NOMO-1 (cell line): ENCODE measurements around the gene GRAMD1B.
A peak's percentile ranks its signal among the peaks of the same experiment; 100 is the strongest.

Source experiments
- DNase-seq, 2 experiments: peaks; one replicate each; lab custom pipeline; 2025; ENCODE audit not compliant: unreplicated experiment in 2 of 2; lab: John Stamatoyannopoulos, UW

GRAMD1B gene

DNA sequence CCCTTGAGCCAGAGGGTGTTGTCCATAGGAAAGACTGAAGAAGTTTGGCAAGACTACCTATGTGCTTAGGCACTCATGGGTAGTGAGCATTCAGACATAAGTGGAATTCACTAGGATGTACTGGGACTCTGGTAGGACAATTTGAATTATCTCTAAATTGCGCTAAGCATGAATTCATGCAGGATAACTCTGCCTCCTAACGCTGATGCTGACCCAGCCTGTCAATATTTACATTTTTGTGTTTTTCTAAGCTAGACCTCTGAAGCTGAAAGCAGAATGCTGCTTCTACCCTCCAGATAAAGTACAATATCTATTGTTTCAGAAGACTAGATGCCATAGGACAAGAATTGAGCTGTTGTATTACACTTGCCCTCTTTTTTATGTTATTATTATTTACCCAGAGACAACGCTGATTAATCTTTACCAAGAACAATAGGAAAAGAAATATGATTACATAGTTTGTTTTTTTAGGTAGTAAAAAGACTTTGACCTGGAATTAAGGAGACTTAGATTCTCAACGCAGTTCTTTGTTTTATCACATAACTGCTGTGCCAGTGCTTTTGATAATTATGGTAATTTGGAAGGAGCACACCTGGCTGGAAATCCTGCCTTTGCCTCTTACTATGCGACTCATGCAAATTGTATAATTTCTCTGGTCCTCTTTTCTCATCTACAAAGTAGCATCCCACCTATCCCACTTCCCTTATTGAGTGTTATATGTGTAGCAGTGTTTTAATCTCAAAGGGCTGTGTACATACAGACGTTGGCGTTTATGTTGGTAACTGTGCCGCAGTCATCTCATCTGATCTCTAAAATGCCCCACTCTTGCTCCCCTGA, 21.2 kb upstream of the GRAMD1B start:
- DNase-seq = no peak

DNA sequence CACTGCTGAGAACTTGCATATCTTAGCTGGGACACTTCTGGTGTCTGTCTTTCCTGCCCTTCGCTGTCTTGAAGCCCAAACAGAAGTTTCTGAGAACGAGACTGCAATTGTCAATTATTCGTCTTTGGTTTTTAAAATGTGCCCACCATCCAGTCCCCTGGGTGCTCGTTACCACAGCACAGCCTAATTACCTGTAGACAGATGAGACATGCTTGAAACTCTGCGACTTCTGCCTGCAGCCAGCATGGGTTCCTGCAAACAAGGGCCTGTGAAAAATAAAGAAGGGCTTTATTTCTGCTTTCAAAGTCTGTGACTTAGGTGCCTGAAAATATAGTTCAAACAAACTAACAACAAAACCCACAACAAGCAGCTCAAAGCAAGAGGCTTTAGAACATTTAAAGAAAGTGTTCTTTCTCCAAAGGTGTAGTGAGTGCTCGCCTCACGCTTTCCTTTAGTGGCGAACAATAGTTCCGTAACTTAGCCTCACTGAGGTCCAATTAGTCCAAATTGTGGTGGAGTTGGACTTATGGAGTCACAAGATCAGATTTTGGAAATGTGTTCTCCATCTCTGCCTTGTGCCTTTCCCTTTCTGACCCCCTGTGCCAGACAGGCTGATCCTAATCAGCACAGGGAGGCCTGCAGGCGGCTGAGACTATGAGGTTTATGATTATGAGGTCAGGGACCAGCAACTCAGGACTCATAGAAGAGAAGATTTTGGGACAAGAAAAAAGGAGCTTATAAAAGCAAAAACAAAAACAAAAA, 20.4 kb upstream of the GRAMD1B start:
- no peak for DNase-seq

DNA sequence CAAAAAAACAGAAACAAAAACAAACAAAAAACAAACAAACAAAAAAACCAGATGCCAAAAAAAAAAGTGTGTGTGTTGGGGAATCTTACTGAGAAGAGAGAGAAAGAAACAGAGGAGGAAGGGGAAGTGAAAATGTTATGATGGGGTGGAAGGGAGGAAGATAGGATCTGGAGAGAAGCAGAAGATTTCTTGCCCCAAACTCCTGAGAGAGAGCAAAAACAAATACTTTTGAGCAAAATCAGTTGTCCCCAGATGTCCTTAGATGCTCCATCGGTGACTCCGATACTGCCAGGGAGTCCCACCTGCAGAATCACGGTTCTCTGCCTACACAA, 19.9 kb upstream of the GRAMD1B start:
- peak in 1 of 2 experiments; percentile 34 for DNase-seq

DNA sequence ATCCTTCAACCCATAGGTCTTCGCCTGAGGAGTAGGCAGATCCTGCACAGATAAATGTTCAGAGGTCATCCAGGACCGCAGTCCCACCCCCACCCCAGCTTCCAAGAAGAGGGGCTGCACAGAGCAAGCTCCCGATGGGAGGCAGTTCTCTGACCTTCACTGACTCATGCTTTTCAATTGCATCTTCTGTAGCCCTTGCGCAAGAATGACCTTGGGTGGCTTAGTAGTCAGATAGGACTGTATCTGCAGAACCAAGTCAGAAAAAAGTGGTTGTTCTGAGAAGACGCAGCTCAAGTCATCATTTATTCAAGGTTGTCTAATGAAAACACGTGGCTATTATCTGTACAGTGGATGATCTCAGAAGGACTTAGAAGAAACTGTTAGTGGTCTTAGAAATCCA, 16.4 kb upstream of the GRAMD1B start:
- DNase-seq = peak; percentile 38 to 70

DNA sequence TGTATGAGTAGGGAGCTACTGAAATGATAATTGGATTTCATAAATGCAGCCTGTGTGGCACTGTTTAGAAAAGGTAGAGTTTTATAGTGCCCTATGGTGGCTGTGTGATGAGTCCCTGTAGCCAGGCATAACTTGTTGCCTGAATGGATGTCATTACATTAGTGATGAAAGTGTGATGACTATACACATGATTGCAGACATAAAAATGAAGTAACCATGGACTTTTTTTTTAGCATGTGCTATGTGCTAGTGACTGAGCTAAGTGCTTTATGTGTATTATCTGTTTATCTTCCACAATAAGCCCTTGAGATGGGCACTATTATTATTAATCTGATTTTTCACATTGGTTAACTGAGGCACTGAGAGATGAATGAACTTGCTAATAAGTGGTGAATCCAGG, 13.5 kb upstream of the GRAMD1B start:
- DNase-seq = no peak

DNA sequence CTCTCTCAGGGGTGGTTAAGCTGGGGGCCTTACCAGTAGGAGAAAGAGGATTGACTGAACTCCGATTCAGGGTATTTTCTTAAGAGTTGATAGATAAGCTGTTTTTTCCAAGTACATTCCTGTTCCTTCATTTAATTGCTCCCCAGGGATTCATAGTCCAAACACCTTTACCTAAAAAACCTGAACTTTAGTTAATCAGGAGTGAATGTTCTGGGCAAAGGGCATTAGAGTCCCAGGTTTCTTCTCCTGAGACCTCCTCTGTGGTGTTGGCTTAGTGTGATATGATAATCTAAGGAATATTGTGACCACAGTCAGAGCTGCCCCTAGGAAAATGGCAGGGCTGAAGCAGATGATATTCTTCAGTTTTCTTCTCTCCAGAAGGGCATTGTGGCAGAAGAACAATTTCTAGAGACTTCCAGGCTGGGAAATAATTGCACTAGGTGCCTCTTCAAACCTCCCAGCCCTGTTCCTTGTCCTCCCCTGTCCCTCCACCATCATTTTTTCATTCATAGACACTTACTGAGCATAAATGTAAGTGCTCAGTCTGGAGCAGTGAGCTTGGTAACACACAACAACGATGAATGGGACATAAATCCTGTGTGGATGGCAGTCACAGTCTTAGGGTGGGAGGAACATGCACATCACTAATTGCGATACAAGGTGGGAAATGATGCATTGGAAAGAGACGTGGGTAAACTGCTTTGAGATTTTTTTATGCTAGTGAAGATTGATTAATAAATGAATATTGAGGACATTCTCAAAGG, 11.5 kb upstream of the GRAMD1B start:
- no peak for DNase-seq

DNA sequence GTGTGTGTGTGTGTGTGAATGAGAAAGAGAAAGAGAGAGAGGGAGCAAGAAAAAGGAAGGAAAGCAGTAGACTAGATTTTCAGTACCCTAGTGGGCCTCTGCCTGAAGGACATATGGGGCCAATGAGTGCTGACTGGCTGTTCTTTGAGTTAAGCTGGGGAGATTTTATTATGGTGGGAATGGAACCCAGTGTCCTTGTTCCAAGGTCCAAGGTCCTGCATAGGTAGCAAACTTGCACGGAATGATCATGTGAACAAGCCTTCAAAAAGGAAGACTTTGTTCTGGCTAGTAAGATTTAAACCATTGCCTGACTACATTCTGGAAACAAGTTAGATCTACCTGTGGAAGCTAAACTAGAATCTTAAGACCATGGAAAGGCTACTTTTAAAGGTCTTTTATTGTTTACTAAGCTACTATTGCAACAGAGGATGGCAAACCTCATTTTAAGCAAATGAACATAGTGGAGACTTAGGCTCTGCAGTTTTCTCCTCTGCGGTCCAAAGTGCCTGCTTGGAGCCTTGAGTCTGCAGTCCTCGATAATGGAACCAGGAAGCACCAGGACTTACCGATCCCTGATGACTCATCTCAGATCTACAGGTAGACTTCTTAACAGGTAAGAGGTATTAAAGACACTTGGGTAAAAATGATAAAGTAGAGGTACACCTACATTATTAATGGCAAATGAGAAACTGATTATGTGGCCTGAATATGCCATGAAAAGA, 10.2 kb upstream of the GRAMD1B start:
- peak in 1 of 2 experiments; percentile 18 for DNase-seq

DNA sequence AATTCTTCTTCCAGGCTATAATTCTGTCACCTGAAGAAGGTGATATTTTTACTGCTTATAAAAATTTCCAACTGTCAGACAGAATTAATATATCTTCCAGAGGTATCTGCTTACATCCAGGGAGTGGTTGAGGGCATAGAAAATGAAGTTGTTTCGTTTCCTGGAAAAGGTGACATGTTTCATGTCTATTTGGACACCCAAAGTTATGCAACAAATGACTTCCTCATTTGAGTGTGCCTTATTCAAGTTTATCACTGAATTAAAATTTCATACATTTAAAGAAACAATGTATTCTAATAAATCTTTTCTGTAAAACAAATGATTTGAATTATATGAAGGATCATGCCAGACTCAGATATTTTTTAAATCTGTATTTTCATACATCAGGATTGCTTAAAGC, 8.5 kb upstream of the GRAMD1B start:
- DNase-seq = peak; percentile 55 to 91

DNA sequence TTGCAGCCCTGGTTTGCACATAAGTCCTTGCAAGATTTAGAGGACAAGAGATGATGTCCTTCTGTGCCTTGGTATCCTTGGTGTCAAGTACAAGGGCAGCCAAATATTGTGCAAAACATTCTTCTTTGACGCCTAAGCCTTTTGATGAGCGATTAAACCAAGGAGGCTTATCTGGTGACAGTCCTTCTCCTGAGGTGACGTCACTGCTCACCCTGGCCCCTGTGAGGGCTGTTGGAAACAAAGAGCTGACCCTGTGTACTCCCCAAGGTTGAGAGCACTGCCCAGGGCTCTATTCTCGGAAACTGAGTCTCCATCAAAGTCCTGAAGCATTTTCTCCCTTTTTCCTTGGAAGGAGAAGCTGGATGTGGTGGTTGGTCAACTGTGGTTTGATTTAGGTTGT, 4.7 kb upstream of the GRAMD1B start:
- no peak for DNase-seq

DNA sequence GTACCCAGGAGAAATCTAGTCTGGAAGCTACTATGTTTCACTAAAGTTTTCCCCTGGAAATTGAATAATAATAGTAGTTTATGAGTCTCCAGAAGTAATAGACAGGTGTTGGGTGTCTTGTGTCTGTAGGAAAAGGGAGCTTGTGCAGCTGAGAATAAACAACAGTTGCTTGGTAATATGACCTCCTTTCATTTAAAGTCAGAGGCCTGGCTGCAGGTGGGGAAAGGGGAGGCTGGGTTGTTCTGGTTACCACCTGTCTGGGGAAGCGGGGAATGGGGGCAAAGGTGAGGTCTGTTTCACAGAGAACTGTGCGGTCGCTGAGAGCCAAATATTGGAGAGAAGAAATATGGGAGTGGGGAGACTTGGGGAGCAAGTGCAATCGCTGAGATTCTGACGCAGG, 3.3 kb upstream of the GRAMD1B start:
- DNase-seq = no peak

DNA sequence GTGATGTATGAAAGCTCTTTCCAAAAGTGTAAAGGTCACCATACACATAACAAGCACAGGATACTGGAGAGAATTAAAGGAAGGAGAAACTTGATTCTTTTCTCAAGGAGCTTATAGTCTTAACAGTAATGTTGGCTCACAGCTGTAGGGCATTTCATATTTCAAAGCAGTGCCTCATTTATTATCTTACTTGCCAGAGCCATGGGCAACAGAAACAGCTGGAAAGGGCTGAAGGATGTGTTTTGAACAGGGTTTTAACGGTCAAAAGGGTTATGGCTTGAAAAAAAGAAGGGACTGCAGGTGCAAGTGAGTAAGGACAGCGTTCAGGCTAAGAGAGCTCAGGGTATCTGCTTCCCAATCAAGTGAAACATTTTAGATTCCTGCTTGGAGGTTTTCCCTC, 2.7 kb upstream of the GRAMD1B start:
- no peak for DNase-seq

DNA sequence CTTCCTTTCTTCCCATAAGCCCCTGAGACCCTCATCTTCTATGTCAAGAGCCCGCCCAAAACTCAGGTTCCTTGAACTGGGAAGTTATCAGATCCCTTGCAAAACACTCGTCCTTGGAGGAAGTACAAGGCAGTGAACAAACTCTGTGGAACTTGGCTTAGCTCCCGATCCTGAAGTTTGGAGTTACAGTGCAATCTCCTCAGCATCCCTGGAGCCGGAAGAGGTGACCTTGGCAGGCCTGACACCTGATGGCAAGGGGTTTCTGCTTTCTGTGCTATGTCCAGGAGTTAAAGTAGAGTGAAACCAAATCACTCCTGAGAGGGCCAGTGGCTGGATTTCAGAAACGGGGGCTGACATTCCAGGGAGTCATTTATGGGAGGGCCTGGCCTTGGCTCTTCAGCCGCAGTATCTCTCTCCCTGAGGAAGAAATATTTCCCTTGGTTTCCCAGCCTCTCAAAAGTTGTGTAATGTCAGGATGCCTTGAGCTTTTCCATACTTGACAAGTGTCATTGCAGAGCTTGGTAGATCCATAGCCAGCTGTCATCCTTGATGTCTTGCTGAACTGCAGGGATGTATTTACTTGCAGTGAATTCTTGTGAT, 1.9 kb upstream of the GRAMD1B start:
- DNase-seq = no peak

DNA sequence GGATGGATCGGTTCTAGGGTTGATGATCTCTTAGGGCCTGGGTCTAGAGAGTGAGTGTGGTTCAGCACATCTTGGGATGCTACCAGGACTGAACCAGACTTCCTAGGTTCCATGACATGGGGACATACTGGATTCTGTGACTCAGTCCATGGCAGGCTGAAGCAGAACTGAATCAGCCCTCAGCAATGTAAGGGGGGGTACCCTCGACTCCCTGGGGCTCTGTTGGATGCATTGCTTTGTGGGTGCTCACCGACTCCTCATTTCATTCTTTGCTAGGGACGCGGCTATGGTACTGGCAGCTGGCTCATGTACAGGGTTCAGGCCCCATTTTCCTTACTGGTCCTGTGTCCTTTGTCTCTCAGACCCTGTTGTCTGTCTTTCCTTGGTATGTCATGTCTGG, 733 bp upstream of the GRAMD1B start:
- DNase-seq = no peak

DNA sequence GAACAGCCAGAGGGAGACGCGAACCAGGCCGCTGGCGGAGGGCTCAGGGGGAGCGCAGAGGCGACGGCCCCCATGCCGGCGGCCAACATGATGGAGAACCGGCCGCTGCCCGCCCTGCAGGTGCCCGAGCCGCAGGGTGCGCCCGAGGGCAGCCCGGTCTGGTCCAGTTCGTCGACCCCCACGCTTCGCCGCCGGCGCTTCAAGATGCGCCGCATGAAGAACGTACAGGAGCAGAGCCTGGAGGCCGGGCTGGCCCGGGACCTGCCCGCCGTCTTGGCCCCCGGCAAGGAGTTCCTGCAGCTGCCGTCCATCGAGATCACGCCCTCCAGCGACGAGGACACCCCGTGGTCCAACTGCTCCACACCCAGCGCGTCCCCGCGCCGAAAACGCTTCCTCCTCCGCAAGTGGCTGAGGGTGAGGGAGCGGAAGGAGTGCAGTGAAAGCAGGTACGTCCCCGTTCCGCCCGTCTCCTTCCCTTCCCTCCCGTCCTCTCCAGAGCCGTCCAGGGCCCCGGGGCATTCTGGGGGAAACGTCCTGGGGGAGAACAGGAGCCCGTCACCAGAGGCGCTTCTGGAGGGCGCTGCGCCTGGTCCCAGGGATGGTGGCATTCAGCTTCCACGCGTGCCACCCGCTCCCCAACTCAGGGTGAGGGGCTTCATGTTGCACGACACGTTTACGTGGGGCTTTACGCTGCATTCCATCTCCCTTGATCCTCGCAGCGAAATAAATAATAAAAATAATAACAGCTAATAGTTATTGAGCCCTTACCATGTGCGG, 840 bp downstream of the GRAMD1B start:
- peak; percentile 79 to 88 for DNase-seq

DNA sequence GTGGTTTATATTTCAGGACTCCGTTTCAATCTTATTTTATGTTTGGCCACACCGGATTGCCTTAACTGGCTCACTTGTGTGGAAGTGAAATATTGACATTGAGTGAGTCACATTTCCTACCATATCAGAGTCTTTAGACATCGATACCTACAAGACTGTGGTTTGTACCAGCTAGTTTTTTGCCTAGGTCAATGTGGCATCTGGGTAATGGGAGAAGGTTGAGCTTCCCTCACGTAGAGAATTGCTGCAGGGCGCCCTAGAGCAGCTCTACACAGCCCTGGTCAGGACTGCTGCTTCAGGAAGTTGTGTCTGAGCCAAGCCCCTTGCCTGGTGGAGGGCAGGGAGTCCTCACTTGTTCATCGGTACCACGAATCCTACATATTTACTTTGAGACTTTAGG, 1.6 kb downstream of the GRAMD1B start:
- DNase-seq = peak in 1 of 2 experiments; percentile 41

DNA sequence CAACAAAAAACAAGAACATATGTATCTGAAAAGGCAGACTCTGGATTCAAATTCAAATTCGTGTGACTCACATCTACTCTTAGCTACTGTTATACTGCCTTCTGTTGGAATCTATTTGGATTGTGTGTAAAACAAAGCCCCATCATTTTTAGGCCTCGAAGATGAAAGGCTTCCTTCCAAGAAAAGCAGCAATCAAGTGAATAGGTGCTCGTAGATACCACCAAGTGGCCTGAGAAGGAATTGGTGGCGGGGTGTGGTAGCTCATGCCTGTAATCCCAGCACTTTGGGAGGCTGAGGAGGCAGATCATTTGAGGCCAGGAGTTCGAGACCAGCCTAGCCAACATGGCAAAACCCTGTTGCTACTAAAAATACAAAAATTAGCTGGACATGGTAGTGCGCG, 4.2 kb downstream of the GRAMD1B start:
- DNase-seq = no peak

DNA sequence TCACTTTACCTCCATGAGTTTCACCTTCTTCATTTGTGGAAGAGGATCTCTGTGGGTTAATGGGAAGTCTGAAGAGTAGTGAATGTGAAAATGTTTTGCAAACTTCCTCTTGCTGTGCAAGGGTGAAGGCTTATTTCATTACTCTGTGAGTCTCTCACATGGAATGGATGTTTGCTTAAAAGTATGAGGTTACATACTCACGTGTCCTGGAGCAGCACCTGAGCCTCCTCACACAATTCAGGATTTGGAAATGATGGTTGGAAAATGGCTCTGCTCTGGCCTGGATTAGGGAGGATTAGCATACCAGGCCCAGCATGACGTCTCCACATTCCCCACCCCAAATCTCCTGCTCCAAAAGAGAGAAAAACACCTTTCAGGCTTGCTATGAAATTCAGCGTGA, 4.8 kb downstream of the GRAMD1B start:
- DNase-seq = peak in 1 of 2 experiments; percentile 50

DNA sequence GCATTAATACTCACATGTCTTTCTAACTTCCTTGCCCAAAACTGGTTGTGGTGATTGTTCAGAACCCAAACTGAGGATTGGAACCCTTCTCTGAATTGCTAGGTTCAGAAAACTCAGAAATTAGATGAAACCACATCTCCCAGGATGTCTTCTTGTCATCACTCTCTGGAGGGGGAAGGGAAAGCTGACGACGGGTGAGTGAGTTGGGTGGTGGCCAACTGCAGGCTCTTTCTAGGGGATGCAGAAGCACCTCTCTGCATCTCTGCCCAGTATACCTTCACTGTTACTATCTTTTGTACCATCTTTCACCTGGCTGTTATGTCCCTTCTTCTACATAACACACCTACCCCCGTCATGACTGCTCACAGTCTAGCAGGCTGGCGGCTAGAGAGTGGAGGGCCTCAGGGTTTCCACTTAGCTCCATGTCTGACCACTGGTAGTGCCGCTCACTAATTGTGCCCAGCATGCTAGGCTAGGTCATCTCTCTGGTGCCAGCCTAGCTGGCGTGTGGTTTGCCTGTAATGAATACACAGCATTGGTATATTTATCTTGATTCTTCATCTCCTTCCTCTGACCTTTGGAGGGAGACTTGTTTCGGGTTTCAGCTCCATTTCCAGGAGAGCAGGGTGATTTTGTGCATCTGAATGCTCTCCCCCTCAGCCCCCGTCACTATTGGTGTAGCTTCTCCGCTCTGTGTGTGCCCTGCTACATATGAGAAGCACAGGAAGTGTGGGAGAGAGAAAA, 7.3 kb downstream of the GRAMD1B start:
- DNase-seq = no peak

DNA sequence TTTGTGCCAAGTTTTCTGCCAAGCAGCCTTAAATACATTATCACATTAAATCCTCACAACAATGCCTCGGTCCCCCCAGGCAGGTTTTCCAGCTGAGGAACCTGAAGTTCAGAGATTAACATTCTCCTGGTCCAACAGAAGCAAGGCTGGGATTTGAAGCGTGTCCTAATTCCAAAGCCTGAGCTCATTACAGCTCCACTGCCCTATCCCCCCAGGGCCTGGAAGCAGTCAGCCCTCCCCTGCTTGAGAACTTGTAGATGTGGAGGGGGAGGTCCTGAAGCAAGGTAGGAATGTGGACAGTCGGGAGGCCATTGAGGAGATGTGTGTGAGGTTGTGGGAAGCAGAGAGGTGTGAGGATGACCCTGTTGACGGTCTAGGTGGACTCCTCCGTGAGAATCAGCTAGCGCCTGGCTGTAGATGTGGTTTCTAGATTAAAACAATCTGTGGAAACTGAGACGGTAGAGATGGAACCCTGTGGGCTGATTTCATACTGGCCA, 8.1 kb downstream of the GRAMD1B start:
- no peak for DNase-seq
